Tibial nerve (tissue), 3 donors: ENCODE results near the gene AGPAT1.

ENCODE experiments used
- POLR2A ChIP-seq, 2 donors: fragments of 450-650 bp; IDR thresholded peaks; one replicate each; pipeline ENCODE4 v1.6.1; 2017; ENCODE audit warnings: antibody characterized with exemption in 2 of 2, mild to moderate bottlenecking in 2 of 2, moderate library complexity in 2 of 2
- TF ChIP-seq, protein P1 (sequence below), 5 experiments: fragments of 200-600 bp in 3 of 5; fragments of 450-650 bp in 2 of 5; sonication (generic) in 3 of 5; IDR thresholded peaks; one replicate each; pipeline ENCODE4 v1.5.1; 2016 to 2019; ENCODE audit warnings: antibody characterized with exemption in 5 of 5, mild to moderate bottlenecking in 3 of 5, moderate library complexity in 2 of 5

- TF ChIP-seq, protein P1, sequence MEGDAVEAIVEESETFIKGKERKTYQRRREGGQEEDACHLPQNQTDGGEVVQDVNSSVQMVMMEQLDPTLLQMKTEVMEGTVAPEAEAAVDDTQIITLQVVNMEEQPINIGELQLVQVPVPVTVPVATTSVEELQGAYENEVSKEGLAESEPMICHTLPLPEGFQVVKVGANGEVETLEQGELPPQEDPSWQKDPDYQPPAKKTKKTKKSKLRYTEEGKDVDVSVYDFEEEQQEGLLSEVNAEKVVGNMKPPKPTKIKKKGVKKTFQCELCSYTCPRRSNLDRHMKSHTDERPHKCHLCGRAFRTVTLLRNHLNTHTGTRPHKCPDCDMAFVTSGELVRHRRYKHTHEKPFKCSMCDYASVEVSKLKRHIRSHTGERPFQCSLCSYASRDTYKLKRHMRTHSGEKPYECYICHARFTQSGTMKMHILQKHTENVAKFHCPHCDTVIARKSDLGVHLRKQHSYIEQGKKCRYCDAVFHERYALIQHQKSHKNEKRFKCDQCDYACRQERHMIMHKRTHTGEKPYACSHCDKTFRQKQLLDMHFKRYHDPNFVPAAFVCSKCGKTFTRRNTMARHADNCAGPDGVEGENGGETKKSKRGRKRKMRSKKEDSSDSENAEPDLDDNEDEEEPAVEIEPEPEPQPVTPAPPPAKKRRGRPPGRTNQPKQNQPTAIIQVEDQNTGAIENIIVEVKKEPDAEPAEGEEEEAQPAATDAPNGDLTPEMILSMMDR (IDR thresholded peaks at IDR 0.05) = no peak
- TF ChIP-seq POLR2A (IDR thresholded peaks at IDR 0.05) = no peak
These were observed 27.8 kb upstream of the AGPAT1 start for GRCh38 chr6:32203426-32204267.
